Measurements from ENCODE around the gene UMODL1. TPM values are rescaled to one million over a fixed set of nuclear protein-coding genes. Genes with fewer than 3 reads are reported as not detected.
A peak's percentile ranks its signal among the peaks of the same experiment; 100 is the strongest.

The UMODL1 gene
- total and polyA plus RNA-seq, 2 experiments from 2014 or later, result 0.15 to 0.47 TPM

DNA sequence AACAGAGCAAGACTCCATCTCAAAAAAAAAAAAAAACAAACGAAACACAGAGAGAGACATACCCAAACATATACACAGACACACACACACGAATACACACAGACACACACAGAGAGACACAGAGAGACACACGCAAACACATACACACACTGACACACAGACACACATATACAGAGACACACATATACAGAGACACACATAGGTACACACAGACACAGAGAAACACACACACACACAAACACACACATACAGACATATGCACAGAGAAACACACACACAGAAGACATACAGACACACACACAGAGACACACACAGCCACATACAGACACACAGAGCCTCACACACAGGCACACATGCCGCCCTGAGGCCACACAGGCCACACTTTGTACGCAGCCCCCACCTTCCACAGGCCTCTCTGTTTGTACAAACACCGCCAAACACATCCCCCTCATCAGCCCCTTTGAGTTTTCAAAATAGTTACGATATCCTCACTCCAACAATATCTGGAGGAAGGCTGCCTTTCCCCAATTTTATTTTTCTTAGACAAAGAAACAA lies 90.4 kb downstream of the UMODL1 start:
- TF ChIP-seq, protein P1, sequence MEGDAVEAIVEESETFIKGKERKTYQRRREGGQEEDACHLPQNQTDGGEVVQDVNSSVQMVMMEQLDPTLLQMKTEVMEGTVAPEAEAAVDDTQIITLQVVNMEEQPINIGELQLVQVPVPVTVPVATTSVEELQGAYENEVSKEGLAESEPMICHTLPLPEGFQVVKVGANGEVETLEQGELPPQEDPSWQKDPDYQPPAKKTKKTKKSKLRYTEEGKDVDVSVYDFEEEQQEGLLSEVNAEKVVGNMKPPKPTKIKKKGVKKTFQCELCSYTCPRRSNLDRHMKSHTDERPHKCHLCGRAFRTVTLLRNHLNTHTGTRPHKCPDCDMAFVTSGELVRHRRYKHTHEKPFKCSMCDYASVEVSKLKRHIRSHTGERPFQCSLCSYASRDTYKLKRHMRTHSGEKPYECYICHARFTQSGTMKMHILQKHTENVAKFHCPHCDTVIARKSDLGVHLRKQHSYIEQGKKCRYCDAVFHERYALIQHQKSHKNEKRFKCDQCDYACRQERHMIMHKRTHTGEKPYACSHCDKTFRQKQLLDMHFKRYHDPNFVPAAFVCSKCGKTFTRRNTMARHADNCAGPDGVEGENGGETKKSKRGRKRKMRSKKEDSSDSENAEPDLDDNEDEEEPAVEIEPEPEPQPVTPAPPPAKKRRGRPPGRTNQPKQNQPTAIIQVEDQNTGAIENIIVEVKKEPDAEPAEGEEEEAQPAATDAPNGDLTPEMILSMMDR (IDR thresholded peaks at IDR 0.05; ENCODE audit: poor library complexity), result no peak
- TF ChIP-seq EZH2 (IDR thresholded peaks at IDR 0.05; ENCODE audit: borderline replicate concordance), result no peak
- TF ChIP-seq EZH2phosphoT487 (IDR thresholded peaks at IDR 0.05; ENCODE audit: low read depth, severe bottlenecking, unreplicated experiment), result no peak
- Histone ChIP-seq H3K4me3 (no peak overlapping the region), H3K27me3 (no peaks in the 10 kb centered on the region), H4K20me1 (ENCODE audit: insufficient read depth, poor library complexity, severe bottlenecking) (no peaks in the 10 kb centered on the region), H3K27ac (peak overlapping the region; percentile 59), H3K9me3 (ENCODE audit: low read depth) (no peaks in the 10 kb centered on the region), H3K79me2 (no peaks in the 10 kb centered on the region), H3K4me2 (no peak overlapping the region), H3K4me1 (ENCODE audit: insufficient read depth) (peaks cover 10% of the 10 kb centered on the region), H3K36me3 (replicated peaks; ENCODE audit: insufficient read depth, low read depth) (no peaks in the 10 kb centered on the region), H2AFZ (no peak overlapping the region), H3K9me2 (replicated peaks; ENCODE audit: insufficient read depth) (no peaks in the 10 kb centered on the region)
- 69% methylated on average over 7 of the region's 7 CpGs for WGBS (ENCODE audit: low lambda C conversion rate, missing lambda C conversion rate)
- DNase-seq (ENCODE audit: low spot score), result no peak

DNA sequence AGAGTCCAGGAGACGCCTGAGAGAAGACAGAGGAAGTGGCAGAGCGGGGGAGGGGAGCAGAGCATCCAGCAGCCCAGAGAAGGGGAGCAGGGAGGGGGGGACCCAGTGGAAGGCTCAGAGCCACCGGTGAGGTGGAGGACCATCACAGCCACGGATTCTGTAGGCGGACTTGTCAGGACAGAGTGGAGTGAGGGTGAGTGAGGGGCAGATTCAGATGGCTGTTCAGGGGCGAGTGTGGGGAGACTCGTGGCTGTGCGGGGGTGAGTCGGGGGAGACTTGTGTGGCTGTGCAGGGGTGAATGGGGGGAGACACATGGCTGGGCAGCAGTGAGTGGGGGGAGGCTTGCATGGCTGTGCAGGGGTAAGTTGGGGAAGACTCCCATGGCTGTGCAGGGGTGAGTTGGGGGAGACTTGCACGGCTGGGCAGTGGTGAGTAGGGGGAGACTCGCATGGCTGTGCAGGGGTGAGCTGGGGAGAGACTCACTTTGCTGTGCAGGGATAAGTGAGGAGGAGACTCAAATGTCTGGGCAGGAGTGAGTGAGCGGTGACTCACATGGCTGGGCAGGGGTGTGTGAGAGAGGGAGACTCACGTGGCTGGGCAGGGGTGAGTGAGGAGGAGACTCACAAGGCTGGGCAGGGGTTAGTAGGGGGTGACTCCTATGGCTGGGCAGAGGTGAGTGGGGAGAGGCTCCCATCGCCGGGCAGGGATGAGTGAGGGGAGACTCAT lies 91.0 kb downstream of the UMODL1 start:
- Histone ChIP-seq H3K27ac (peak overlapping the region; percentile 59), H3K27me3 (no peaks in the 10 kb centered on the region), H4K20me1 (ENCODE audit: insufficient read depth, poor library complexity, severe bottlenecking) (no peaks in the 10 kb centered on the region), H3K9me2 (replicated peaks; ENCODE audit: insufficient read depth) (no peaks in the 10 kb centered on the region), H3K36me3 (replicated peaks; ENCODE audit: insufficient read depth, low read depth) (no peaks in the 10 kb centered on the region), H3K4me1 (ENCODE audit: insufficient read depth) (peaks cover 10% of the 10 kb centered on the region), H3K79me2 (no peaks in the 10 kb centered on the region), H3K9me3 (ENCODE audit: low read depth) (no peaks in the 10 kb centered on the region), H3K4me2 (no peak overlapping the region), H3K4me3 (no peak overlapping the region), H2AFZ (no peak overlapping the region)
- WGBS (ENCODE audit: low lambda C conversion rate, missing lambda C conversion rate), result 88% methylated on average over 7 of the region's 15 CpGs
- DNase-seq (ENCODE audit: low spot score), result peak; percentile 42
- TF ChIP-seq EZH2phosphoT487 (IDR thresholded peaks at IDR 0.05; ENCODE audit: low read depth, severe bottlenecking, unreplicated experiment) (no peak), EZH2 (IDR thresholded peaks at IDR 0.05; ENCODE audit: borderline replicate concordance) (no peak)
- TF ChIP-seq, protein P1 (IDR thresholded peaks at IDR 0.05; ENCODE audit: poor library complexity), result no peak

DNA sequence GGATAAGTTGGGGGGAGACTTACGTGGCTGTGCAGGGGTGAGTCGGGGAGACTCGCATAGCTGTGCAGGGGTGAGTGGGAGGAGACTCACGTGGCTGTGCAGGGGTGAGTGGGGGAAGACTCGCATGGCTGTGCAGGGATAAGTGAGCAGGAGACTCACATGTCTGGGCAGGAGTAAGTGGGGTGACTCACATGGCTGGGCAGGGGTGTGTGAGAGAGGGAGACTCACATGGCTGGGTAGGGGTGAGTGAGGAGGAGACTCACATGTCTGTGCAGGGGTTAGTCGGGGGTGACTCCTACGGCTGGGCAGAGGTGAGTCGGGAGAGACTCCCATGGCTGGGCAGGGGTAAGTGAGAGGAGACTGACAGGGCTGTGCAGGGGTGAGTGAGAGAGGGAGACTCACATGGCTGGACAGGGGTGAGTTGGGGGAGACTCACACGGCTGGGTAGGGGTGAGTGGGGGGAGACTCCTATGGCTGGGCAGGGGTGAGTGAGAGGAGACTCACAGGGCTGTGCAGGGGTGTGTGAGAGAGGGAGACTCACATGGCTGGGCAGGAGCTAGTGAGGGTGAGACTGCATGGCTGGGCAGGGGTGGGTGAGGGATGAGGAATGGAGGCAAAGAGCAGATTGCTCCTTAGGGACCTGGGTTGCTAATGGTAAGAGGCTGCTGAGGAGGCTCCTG lies 91.9 kb downstream of the UMODL1 start:
- Histone ChIP-seq H4K20me1 (ENCODE audit: insufficient read depth, poor library complexity, severe bottlenecking) (no peaks in the 10 kb centered on the region), H3K4me2 (no peak overlapping the region), H3K27ac (no peak overlapping the region), H2AFZ (no peak overlapping the region), H3K9me2 (replicated peaks; ENCODE audit: insufficient read depth) (no peaks in the 10 kb centered on the region), H3K9me3 (ENCODE audit: low read depth) (no peaks in the 10 kb centered on the region), H3K36me3 (replicated peaks; ENCODE audit: insufficient read depth, low read depth) (no peaks in the 10 kb centered on the region), H3K4me1 (ENCODE audit: insufficient read depth) (peaks cover 10% of the 10 kb centered on the region), H3K27me3 (no peaks in the 10 kb centered on the region), H3K79me2 (no peaks in the 10 kb centered on the region), H3K4me3 (no peak overlapping the region)
- WGBS (ENCODE audit: low lambda C conversion rate, missing lambda C conversion rate), result 81% methylated on average over 9 of the region's 9 CpGs
- no peak for TF ChIP-seq EZH2phosphoT487 (IDR thresholded peaks at IDR 0.05; ENCODE audit: low read depth, severe bottlenecking, unreplicated experiment)
- DNase-seq (ENCODE audit: low spot score), result no peak

DNA sequence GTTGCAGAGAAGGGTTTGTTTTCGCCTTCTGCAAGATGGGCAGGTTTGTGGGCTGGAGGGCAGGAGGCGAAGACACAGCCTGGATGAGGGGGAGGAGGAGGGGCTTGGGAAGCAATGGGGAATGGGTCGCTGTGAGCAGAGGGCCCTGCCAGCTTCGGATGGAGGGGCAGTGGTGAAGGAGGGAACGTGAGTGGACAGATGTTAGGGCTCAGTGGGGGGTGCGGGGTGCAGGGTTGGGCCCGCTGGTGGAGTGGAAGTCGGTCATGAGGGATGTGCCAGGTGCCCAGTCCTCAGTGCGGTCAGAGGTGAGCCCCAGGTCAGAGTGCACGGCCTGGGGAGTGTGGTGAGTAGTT lies 92.4 kb downstream of the UMODL1 start:
- no peaks in the 10 kb centered on the region for H3K9me3 ChIP-seq (ENCODE audit: low read depth)
- H3K4me3 ChIP-seq, result no peak overlapping the region
- no peak overlapping the region for H3K27ac ChIP-seq
- TF ChIP-seq EZH2phosphoT487 (IDR thresholded peaks at IDR 0.05; ENCODE audit: low read depth, severe bottlenecking, unreplicated experiment), result no peak
- TF ChIP-seq, protein P1 (IDR thresholded peaks at IDR 0.05; ENCODE audit: poor library complexity), result no peak
- no peak for TF ChIP-seq EZH2 (IDR thresholded peaks at IDR 0.05; ENCODE audit: borderline replicate concordance)
- H4K20me1 ChIP-seq (ENCODE audit: insufficient read depth, poor library complexity, severe bottlenecking), result no peaks in the 10 kb centered on the region
- H2AFZ ChIP-seq, result no peak overlapping the region
- H3K4me1 ChIP-seq (ENCODE audit: insufficient read depth), result peaks cover 10% of the 10 kb centered on the region
- no peak overlapping the region for H3K4me2 ChIP-seq
- no peaks in the 10 kb centered on the region for H3K9me2 ChIP-seq (replicated peaks; ENCODE audit: insufficient read depth)
- no peak for DNase-seq (ENCODE audit: low spot score)
- no peaks in the 10 kb centered on the region for H3K27me3 ChIP-seq
- H3K36me3 ChIP-seq (replicated peaks; ENCODE audit: insufficient read depth, low read depth), result no peaks in the 10 kb centered on the region
- H3K79me2 ChIP-seq, result no peaks in the 10 kb centered on the region
- WGBS (ENCODE audit: low lambda C conversion rate, missing lambda C conversion rate), result 93% methylated on average over 10 of the region's 10 CpGs
